ENCODE results near the gene CDIP1.

The CDIP1 gene

DNA sequence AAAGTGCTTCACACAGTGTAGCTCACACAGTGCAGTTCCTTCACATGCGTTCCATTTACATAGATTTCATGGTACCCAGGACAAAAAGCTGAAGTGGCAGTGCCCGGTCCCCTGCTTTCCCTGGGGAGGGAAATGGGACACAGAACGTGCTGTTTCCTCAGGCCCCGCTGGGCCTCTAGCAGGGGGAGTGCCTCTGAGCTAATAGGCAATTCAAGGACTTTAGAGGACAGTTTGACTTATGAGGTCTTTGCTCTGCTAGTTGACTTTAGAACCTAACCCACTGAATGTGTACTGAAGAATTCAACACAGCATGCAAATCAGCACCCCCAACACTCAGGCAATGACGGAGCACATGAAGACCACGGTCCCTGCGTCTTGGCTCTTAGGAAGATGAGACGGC is 6.8 kb downstream of the CDIP1 start:
- DNase-seq (ENCODE audit: insufficient read length, low spot score), result no peak
- no peak for TF ChIP-seq TAF1 (IDR thresholded peaks at IDR 0.05; ENCODE audit: low read depth, low read length)
- no peak for TF ChIP-seq POU2F2 (IDR thresholded peaks at IDR 0.05; ENCODE audit: low read depth, low read length)
- TF ChIP-seq POLR2A (IDR thresholded peaks at IDR 0.05; ENCODE audit: low read depth, low read length), result no peak
- no peak for TF ChIP-seq SPI1 (IDR thresholded peaks at IDR 0.05; ENCODE audit: low read depth, low read length)
- no peak for TF ChIP-seq PAX5 (IDR thresholded peaks at IDR 0.05; ENCODE audit: insufficient read depth, low read length, severe bottlenecking)
- TF ChIP-seq POLR2AphosphoS5 (IDR thresholded peaks at IDR 0.05; ENCODE audit: low read depth, low read length), result no peak
- FAIRE-seq, result no peak

DNA sequence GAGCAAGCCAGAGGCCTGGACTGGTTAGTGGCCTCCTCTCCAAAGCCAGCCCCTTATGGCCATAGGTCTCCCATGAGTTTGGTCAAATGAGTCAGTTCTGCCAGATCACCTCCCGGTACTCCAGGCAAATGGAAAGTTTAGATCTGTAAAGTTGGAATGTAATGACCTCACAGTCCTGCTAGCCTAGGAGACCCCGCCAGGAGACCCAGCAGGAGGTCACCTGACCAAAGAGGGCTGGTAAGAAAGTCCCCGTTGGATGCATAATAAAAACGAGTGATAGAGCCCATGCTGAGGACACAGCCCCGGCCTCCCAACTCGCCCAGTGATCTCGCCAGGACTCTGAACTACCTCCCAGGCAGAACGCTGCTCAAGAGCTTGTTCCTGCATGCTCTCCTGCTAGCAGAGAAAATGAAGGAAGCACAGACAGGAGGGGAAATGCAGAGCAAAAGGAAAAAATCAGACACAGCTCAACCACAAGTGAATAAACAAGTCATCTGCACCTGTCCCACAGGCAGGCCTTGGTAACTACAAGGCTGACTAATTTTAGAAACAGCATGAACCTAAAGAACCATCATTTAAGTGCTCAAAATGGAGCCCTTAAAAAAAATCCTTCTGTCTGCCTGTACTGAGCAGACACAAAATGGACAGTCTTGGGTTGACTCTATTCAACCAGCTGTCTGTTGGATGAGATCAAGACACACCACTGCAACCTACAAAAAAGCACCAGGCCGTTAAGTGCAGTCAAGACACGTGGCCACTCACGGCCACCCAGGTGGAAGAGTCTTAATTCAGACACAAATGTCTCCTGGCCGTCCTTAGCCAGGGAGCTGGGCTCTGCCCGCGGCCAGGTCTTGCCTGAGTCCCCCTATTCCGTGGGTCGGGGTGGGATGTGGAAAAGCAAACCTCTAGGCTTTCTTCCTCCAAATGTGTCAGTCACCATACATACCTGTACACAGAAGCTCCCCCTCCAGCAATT is 9.2 kb downstream of the CDIP1 start:
- FAIRE-seq (peak; percentile 90), DNase-seq (ENCODE audit: insufficient read length, low spot score) (no peak)
- TF ChIP-seq POU2F2 (IDR thresholded peaks at IDR 0.05; ENCODE audit: low read depth, low read length), result no peak
- TF ChIP-seq POLR2AphosphoS5 (IDR thresholded peaks at IDR 0.05; ENCODE audit: low read depth, low read length), result no peak

GRCh38 chr16:4525634-4526277 is 12.8 kb downstream of the CDIP1 start:
- FAIRE-seq, result no peak

GRCh38 chr16:4525069-4525468 is 13.5 kb downstream of the CDIP1 start:
- no peak for TF ChIP-seq PAX5 (IDR thresholded peaks at IDR 0.05; ENCODE audit: insufficient read depth, low read length, severe bottlenecking)
- no peak for TF ChIP-seq POLR2AphosphoS5 (IDR thresholded peaks at IDR 0.05; ENCODE audit: low read depth, low read length)
- TF ChIP-seq POLR2A (IDR thresholded peaks at IDR 0.05; ENCODE audit: low read depth, low read length), result no peak
- no peak for TF ChIP-seq TAF1 (IDR thresholded peaks at IDR 0.05; ENCODE audit: low read depth, low read length)
- no peak for TF ChIP-seq POU2F2 (IDR thresholded peaks at IDR 0.05; ENCODE audit: low read depth, low read length)
- no peak for TF ChIP-seq SPI1 (IDR thresholded peaks at IDR 0.05; ENCODE audit: low read depth, low read length)
- DNase-seq (ENCODE audit: insufficient read length, low spot score) (no peak), FAIRE-seq (peak; percentile 43)

More at GRCh38 chr16:4525634-4526277, 12.8 kb downstream of the CDIP1 start:
- DNase-seq (ENCODE audit: insufficient read length, low spot score), result no peak
- TF ChIP-seq TAF1 (IDR thresholded peaks at IDR 0.05; ENCODE audit: low read depth, low read length) (no peak), POLR2A (IDR thresholded peaks at IDR 0.05; ENCODE audit: low read depth, low read length) (no peak), SPI1 (IDR thresholded peaks at IDR 0.05; ENCODE audit: low read depth, low read length) (no peak), POLR2AphosphoS5 (IDR thresholded peaks at IDR 0.05; ENCODE audit: low read depth, low read length) (no peak)

- FAIRE-seq (no peak), DNase-seq (ENCODE audit: insufficient read length, low spot score) (no peak)
- TF ChIP-seq SPI1 (IDR thresholded peaks at IDR 0.05; ENCODE audit: low read depth, low read length) (no peak), PAX5 (IDR thresholded peaks at IDR 0.05; ENCODE audit: insufficient read depth, low read length, severe bottlenecking) (no peak), POLR2AphosphoS5 (IDR thresholded peaks at IDR 0.05; ENCODE audit: low read depth, low read length) (no peak), POLR2A (IDR thresholded peaks at IDR 0.05; ENCODE audit: low read depth, low read length) (no peak), POU2F2 (IDR thresholded peaks at IDR 0.05; ENCODE audit: low read depth, low read length) (no peak)
Observed at GRCh38 chr16:4524571-4524970, 14.0 kb downstream of the CDIP1 start.

DNA sequence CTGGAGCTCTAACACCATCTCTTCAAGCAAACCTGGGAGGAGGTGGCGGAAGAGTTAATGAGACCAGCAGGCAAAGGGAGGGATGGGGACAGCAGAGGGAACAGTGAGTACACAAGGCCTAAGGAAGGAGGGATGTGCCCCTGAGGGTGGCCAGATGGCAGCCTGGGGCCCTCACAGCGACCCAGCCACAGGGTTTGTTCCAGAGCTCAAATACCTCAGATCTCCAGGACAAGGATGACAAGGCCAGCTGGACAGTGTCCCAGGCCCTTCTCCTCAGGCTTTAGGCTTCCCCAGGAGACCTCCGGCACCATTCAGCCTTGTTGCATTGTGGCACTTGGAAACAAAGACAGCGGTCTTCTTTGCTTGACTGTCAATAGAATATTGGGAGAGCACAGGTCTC is 14.9 kb downstream of the CDIP1 start:
- no peak for FAIRE-seq
- no peak for DNase-seq (ENCODE audit: insufficient read length, low spot score)
- TF ChIP-seq POLR2AphosphoS5 (IDR thresholded peaks at IDR 0.05; ENCODE audit: low read depth, low read length) (no peak), PAX5 (IDR thresholded peaks at IDR 0.05; ENCODE audit: insufficient read depth, low read length, severe bottlenecking) (no peak), TAF1 (IDR thresholded peaks at IDR 0.05; ENCODE audit: low read depth, low read length) (no peak), SPI1 (IDR thresholded peaks at IDR 0.05; ENCODE audit: low read depth, low read length) (no peak), POLR2A (IDR thresholded peaks at IDR 0.05; ENCODE audit: low read depth, low read length) (no peak), POU2F2 (IDR thresholded peaks at IDR 0.05; ENCODE audit: low read depth, low read length) (no peak)

DNA sequence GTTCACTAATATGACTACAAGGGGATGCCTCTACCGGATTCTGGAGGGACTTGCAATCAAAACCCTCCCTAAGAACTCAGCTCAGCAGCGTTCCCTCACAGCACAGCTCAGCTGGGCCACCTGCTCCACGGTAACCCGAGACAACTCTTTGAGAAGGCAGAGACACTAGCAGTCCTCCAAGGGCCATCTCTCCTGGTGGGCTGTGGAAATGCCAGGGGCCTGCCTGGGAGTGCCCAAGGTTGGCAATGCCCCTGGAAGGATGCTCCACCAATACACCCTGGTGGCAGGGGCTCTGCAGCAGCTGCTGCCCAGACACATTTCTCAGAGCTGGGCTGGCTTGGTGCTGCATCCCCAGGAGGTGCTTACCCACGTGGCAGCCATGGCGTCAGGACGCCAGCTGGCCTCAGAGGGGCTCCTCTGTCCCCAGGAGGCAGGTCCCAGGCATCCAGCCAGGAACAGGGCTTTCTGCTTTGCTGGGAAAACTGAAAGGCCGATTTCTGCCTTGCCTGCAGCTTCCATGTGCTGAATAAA is 16.5 kb downstream of the CDIP1 start:
- no peak for FAIRE-seq
- no peak for DNase-seq (ENCODE audit: insufficient read length, low spot score)
- TF ChIP-seq POLR2AphosphoS5 (IDR thresholded peaks at IDR 0.05; ENCODE audit: low read depth, low read length) (no peak), PAX5 (IDR thresholded peaks at IDR 0.05; ENCODE audit: insufficient read depth, low read length, severe bottlenecking) (no peak), POLR2A (IDR thresholded peaks at IDR 0.05; ENCODE audit: low read depth, low read length) (no peak), SPI1 (IDR thresholded peaks at IDR 0.05; ENCODE audit: low read depth, low read length) (no peak), POU2F2 (IDR thresholded peaks at IDR 0.05; ENCODE audit: low read depth, low read length) (no peak), TAF1 (IDR thresholded peaks at IDR 0.05; ENCODE audit: low read depth, low read length) (no peak)

GRCh38 chr16:4520913-4521312 is 17.7 kb downstream of the CDIP1 start:
- FAIRE-seq (no peak), DNase-seq (ENCODE audit: insufficient read length, low spot score) (no peak)
- TF ChIP-seq POU2F2 (IDR thresholded peaks at IDR 0.05; ENCODE audit: low read depth, low read length), result no peak
- no peak for TF ChIP-seq TAF1 (IDR thresholded peaks at IDR 0.05; ENCODE audit: low read depth, low read length)

DNA sequence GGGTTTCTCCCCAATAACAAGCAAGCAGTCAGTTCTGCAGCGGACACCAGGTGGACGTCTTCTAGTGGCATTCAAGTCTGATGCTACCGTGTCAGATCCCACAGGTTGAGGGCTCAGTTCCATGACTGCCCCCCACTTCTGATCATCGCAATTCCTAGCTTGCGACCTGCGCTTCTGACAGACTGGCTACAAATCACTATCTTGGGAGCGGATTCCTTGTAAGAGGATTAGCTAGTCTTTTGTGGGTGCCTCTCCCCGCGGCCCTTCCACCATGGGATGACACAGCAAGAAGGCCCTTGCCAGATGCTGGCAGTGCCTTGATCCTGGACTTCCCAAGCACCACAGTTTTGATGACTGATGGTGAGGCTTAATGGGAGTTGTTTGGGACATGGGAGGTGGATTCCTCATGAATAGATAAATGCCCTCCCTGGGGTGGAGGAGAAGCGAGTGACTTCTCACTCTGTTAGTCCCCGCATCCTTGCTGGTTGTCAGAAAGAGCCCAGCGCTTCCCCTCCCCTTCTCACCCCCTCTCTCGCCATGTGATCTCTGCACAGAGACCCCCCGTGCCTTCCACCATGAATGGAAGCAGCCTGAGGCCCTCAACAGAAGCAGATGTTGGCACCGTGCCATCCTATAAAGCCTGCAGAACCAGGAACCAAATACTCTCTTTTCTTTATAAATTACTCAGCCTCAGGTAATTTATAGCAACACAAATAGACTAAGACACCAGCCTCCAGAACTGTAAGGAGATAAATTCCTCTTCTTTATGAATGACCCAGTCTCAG is 19.1 kb downstream of the CDIP1 start:
- TF ChIP-seq POLR2A (IDR thresholded peaks at IDR 0.05; ENCODE audit: low read depth, low read length) (no peak), POLR2AphosphoS5 (IDR thresholded peaks at IDR 0.05; ENCODE audit: low read depth, low read length) (no peak), SPI1 (IDR thresholded peaks at IDR 0.05; ENCODE audit: low read depth, low read length) (no peak), PAX5 (IDR thresholded peaks at IDR 0.05; ENCODE audit: insufficient read depth, low read length, severe bottlenecking) (no peak), POU2F2 (IDR thresholded peaks at IDR 0.05; ENCODE audit: low read depth, low read length) (no peak), TAF1 (IDR thresholded peaks at IDR 0.05; ENCODE audit: low read depth, low read length) (no peak)
- FAIRE-seq (no peak), DNase-seq (ENCODE audit: insufficient read length, low spot score) (no peak)

Data from GM12891 (cell line).